ENCODE measurements around the gene RPS4Y1. TPM values are rescaled to one million over a fixed set of nuclear protein-coding genes. Genes with fewer than 3 reads are reported as not detected.
A peak's percentile ranks its signal among the peaks of the same experiment; 100 is the strongest.
"Not testable (repeated sequence)": the region's sequence is repeated elsewhere in the genome, so short reads cannot be mapped to it uniquely, and the experiment has no call there.

RPS4Y1 gene
- total RNA-seq (ENCODE audit: unreplicated experiment): 255 TPM
- long read RNA-seq, transcript RPS4Y1-202 (7 exons, 811 nt): minor isoform, 18 of 289 reads
- long read RNA-seq, transcript RPS4Y1-201 (7 exons, 1,305 nt): major isoform, 236 of 289 reads
- long read RNA-seq, partial matches to known transcripts: 25 of 289 reads
- long read RNA-seq, other reads (novel, unspliced or antisense): 9 of 289 reads

GRCh38 chrY:2841471-2841893, at the start of gene RPS4Y1:
Gene RPS4Y1, plus strand, starts transcription at chrY:2841602. Its CDS starts 23 bp downstream, at chrY:2841625.
- H3K9me3 Mint-ChIP-seq (ENCODE audit: unreplicated experiment): no peaks in the 10 kb centered on the region
- TF ChIP-seq CTCF (IDR thresholded peaks at IDR 0.05; ENCODE audit: unreplicated experiment): no peak
- peaks cover 42% of the 10 kb centered on the region for H3K4me1 Mint-ChIP-seq (ENCODE audit: unreplicated experiment)
- H3K27me3 Mint-ChIP-seq (ENCODE audit: unreplicated experiment): peaks cover 1% of the 10 kb centered on the region
- DNase-seq (ENCODE audit: low spot score): peak; percentile 11
- peaks cover 26% of the 10 kb centered on the region for H3K36me3 Mint-ChIP-seq (ENCODE audit: low read depth, unreplicated experiment)
- peak within 1 kb of the TSS; percentile 96 for H3K4me3 Mint-ChIP-seq (ENCODE audit: unreplicated experiment)
- H3K27ac Mint-ChIP-seq (ENCODE audit: unreplicated experiment): peak within 1 kb of the TSS; percentile 96

GRCh38 chrY:2796977-2797523, 44.4 kb upstream of the RPS4Y1 start:
- no peak overlapping the region for H3K27ac Mint-ChIP-seq (ENCODE audit: unreplicated experiment)

GRCh38 chrY:2797991-2798390, 43.4 kb upstream of the RPS4Y1 start:
- DNase-seq (ENCODE audit: low spot score): no peak
- no peak for TF ChIP-seq CTCF (IDR thresholded peaks at IDR 0.05; ENCODE audit: unreplicated experiment)
- no peak overlapping the region for H3K27ac Mint-ChIP-seq (ENCODE audit: unreplicated experiment)
- H3K4me3 Mint-ChIP-seq (ENCODE audit: unreplicated experiment): no peak overlapping the region
- H3K36me3 Mint-ChIP-seq (ENCODE audit: low read depth, unreplicated experiment): no peaks in the 10 kb centered on the region
- H3K9me3 Mint-ChIP-seq (ENCODE audit: unreplicated experiment): no peaks in the 10 kb centered on the region
- H3K4me1 Mint-ChIP-seq (ENCODE audit: unreplicated experiment): no peaks in the 10 kb centered on the region
- H3K27me3 Mint-ChIP-seq (ENCODE audit: unreplicated experiment): peaks cover under 1% of the 10 kb centered on the region

More at GRCh38 chrY:2796977-2797523, 44.4 kb upstream of the RPS4Y1 start:
- TF ChIP-seq CTCF (IDR thresholded peaks at IDR 0.05; ENCODE audit: unreplicated experiment): no peak
- no peak overlapping the region for H3K4me3 Mint-ChIP-seq (ENCODE audit: unreplicated experiment)
- DNase-seq (ENCODE audit: low spot score): no peak
- H3K4me1 Mint-ChIP-seq (ENCODE audit: unreplicated experiment): no peaks in the 10 kb centered on the region
- H3K36me3 Mint-ChIP-seq (ENCODE audit: low read depth, unreplicated experiment): no peaks in the 10 kb centered on the region
- H3K9me3 Mint-ChIP-seq (ENCODE audit: unreplicated experiment): no peaks in the 10 kb centered on the region
- H3K27me3 Mint-ChIP-seq (ENCODE audit: unreplicated experiment): no peaks in the 10 kb centered on the region

- H3K4me3 Mint-ChIP-seq (ENCODE audit: unreplicated experiment): no peak overlapping the region
- no peaks in the 10 kb centered on the region for H3K9me3 Mint-ChIP-seq (ENCODE audit: unreplicated experiment)
- no peak overlapping the region for H3K27ac Mint-ChIP-seq (ENCODE audit: unreplicated experiment)
- H3K36me3 Mint-ChIP-seq (ENCODE audit: low read depth, unreplicated experiment): no peaks in the 10 kb centered on the region
- no peaks in the 10 kb centered on the region for H3K4me1 Mint-ChIP-seq (ENCODE audit: unreplicated experiment)
- H3K27me3 Mint-ChIP-seq (ENCODE audit: unreplicated experiment): peaks cover 1% of the 10 kb centered on the region
- peak; percentile 51 for TF ChIP-seq CTCF (IDR thresholded peaks at IDR 0.05; ENCODE audit: unreplicated experiment)
- no peak for DNase-seq (ENCODE audit: low spot score)
Measured at GRCh38 chrY:2800246-2800645, 41.2 kb upstream of the RPS4Y1 start.

GRCh38 chrY:2817146-2817896, 24.1 kb upstream of the RPS4Y1 start:
- H3K36me3 Mint-ChIP-seq (ENCODE audit: low read depth, unreplicated experiment); DNase-seq (ENCODE audit: low spot score); H3K27me3 Mint-ChIP-seq (ENCODE audit: unreplicated experiment); H3K4me1 Mint-ChIP-seq (ENCODE audit: unreplicated experiment); H3K9me3 Mint-ChIP-seq (ENCODE audit: unreplicated experiment); H3K27ac Mint-ChIP-seq (ENCODE audit: unreplicated experiment); H3K4me3 Mint-ChIP-seq (ENCODE audit: unreplicated experiment): not testable (repeated sequence)
